Peyer's patch (tissue), 4 donors: ENCODE measurements around the gene MPP2.

Experiments used
- POLR2A ChIP-seq, 2 donors: fragments of 450-650 bp; IDR thresholded peaks; one replicate each; pipeline ENCODE4 v1.5.1; 2017; ENCODE audit warnings: antibody characterized with exemption in 2 of 2, mild to moderate bottlenecking in 2 of 2, moderate library complexity in 2 of 2
- TF ChIP-seq, protein P1 (sequence below), 6 experiments: fragments of 450-650 bp in 4 of 6; fragments of 200-600 bp in 2 of 6; sonication (generic) in 1 of 6; IDR thresholded peaks; one replicate each; pipeline ENCODE4 v1.5.1; 2017 to 2019; ENCODE audit warnings: antibody characterized with exemption in 6 of 6, mild to moderate bottlenecking in 3 of 6, moderate library complexity in 1 of 6

DNA sequence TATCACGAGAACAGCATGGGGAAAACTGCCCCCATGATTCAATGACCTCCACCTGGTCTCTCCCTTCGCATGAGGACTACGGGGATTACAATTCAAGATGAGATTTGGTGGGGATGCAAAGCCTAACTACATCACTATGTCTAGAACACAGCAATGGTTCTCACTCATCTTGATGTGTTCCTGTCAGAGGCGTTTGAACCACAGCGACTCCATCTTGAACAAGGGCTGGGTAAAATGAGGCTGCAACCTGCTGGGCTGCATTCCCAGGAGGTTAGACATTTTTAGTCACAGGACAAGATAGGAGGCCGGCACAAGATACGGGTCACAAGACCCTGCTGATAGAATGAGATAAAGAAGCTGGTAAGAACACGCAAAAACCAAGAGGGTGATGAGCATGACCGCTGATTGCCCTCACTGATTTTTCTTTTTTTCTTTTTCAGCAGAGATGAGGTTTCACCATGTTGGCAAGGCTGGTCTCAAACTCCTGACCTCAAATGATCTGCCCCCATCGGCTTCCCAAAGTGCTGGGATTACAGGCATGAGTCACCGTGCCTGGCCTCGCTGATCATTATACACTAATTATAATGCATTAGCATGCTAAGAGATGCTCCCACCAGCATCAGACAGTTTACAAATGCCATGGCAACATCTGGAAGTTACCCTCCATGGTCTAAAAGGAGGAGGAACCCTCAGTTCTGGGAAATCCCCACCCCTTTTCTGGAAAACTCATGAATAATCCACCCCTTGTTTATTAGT lies 37.9 kb upstream of the MPP2 start:
- TF ChIP-seq, protein P1, sequence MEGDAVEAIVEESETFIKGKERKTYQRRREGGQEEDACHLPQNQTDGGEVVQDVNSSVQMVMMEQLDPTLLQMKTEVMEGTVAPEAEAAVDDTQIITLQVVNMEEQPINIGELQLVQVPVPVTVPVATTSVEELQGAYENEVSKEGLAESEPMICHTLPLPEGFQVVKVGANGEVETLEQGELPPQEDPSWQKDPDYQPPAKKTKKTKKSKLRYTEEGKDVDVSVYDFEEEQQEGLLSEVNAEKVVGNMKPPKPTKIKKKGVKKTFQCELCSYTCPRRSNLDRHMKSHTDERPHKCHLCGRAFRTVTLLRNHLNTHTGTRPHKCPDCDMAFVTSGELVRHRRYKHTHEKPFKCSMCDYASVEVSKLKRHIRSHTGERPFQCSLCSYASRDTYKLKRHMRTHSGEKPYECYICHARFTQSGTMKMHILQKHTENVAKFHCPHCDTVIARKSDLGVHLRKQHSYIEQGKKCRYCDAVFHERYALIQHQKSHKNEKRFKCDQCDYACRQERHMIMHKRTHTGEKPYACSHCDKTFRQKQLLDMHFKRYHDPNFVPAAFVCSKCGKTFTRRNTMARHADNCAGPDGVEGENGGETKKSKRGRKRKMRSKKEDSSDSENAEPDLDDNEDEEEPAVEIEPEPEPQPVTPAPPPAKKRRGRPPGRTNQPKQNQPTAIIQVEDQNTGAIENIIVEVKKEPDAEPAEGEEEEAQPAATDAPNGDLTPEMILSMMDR (IDR thresholded peaks at IDR 0.05) = no peak
- no peak for TF ChIP-seq POLR2A (IDR thresholded peaks at IDR 0.05)
